ENCODE results near the gene SPINDOC.
"Not testable (repeated sequence)": the region's sequence is repeated elsewhere in the genome, so short reads cannot be mapped to it uniquely, and the experiment has no call there.

The SPINDOC gene

GRCh38 chr11:63862923-63863322 lies 49.7 kb downstream of the SPINDOC start:
- no peak for DNase-seq (ENCODE audit: low read depth, low spot score)
- TF ChIP-seq CTCF (IDR thresholded peaks at IDR 0.05; ENCODE audit: insufficient read depth, low read length, missing control alignments), result no peak
- ChIA-PET CTCF (interaction anchor here (1.0 to 3.3 kb wide), 3 partner anchors 18 to 26 kb away, joined by 3 to 18 read pairs (median 5); no protein-coding TSS in a partner anchor), POLR2A (no interaction called here)
- no peak overlapping the region for H3K4me3 ChIP-seq (ENCODE audit: low read depth, low read length)

- H3K4me3 ChIP-seq (ENCODE audit: low read depth, low read length); DNase-seq (ENCODE audit: low read depth, low spot score); POLR2A ChIA-PET: not testable (repeated sequence)
- CTCF ChIA-PET, result interaction anchor here (1.4 to 3.3 kb wide), 2 partner anchors 19 to 27 kb away, joined by 5 to 18 read pairs; no protein-coding TSS in a partner anchor
Observed at GRCh38 chr11:63863620-63864019, 50.4 kb downstream of the SPINDOC start.

- CTCF ChIA-PET, result interaction anchor here (1.0 to 2.5 kb wide), 3 partner anchors 9 to 79 kb away, joined by 3 to 11 read pairs (median 3); no protein-coding TSS in a partner anchor
- no peak overlapping the region for H3K4me3 ChIP-seq (ENCODE audit: low read depth, low read length)
- DNase-seq (ENCODE audit: low read depth, low spot score), result no peak
- POLR2A ChIA-PET, result no interaction called here
- TF ChIP-seq CTCF (IDR thresholded peaks at IDR 0.05; ENCODE audit: insufficient read depth, low read length, missing control alignments), result no peak
Observed at GRCh38 chr11:63866211-63866610, 53.0 kb downstream of the SPINDOC start.

- DNase-seq (ENCODE audit: low read depth, low spot score), result no peak
- CTCF ChIA-PET, result interaction anchor here (1.4 to 2.5 kb wide), 2 partner anchors 30 to 78 kb away, joined by 3 to 11 read pairs; no protein-coding TSS in a partner anchor
- TF ChIP-seq CTCF (IDR thresholded peaks at IDR 0.05; ENCODE audit: insufficient read depth, low read length, missing control alignments), result no peak
- H3K4me3 ChIP-seq (ENCODE audit: low read depth, low read length), result no peak overlapping the region
- POLR2A ChIA-PET, result no interaction called here
Observed at GRCh38 chr11:63867511-63867910, 54.3 kb downstream of the SPINDOC start.

GRCh38 chr11:63868399-63869064 lies 55.3 kb downstream of the SPINDOC start:
- H3K4me3 ChIP-seq (ENCODE audit: low read depth, low read length), result no peak overlapping the region
- no peak for TF ChIP-seq CTCF (IDR thresholded peaks at IDR 0.05; ENCODE audit: insufficient read depth, low read length, missing control alignments)
- ChIA-PET POLR2A (no interaction called here), CTCF (interaction anchor here (0.9 to 2.5 kb wide), 2 partner anchors 10 to 31 kb away, joined by 3 to 11 read pairs; no protein-coding TSS in a partner anchor)
- no peak for DNase-seq (ENCODE audit: low read depth, low spot score)

GRCh38 chr11:63869171-63869591 lies 55.9 kb downstream of the SPINDOC start:
- TF ChIP-seq CTCF (IDR thresholded peaks at IDR 0.05; ENCODE audit: insufficient read depth, low read length, missing control alignments), result no peak
- DNase-seq (ENCODE audit: low read depth, low spot score), result no peak
- CTCF ChIA-PET, result interaction anchor here (1.0 kb wide), 1 partner anchor 48 kb away, joined by 3 read pairs; the partner anchor contains the start of gene RCOR2

More at GRCh38 chr11:63869171-63869591, 55.9 kb downstream of the SPINDOC start:
- POLR2A ChIA-PET, result no interaction called here
- H3K4me3 ChIP-seq (ENCODE audit: low read depth, low read length), result no peak overlapping the region
